Lower leg skin (tissue), 4 donors: ENCODE data around the gene SLC9A7. TPM values are rescaled to one million over a fixed set of nuclear protein-coding genes. Genes with fewer than 3 reads are reported as not detected.

Experiments
- DNase-seq, 2 donors: peaks; one replicate each; pipeline ENCODE4 v3.0.0-alpha.2; 2019; ENCODE audit warnings: low spot score in 2 of 2
- H3K4me3 ChIP-seq: fragments of 200-600 bp; sonication (generic); 2 replicates; pipeline ENCODE4 v1.5.1; 2017; ENCODE audit warnings: mild to moderate bottlenecking, low read depth; ENCODE audit not compliant: poor library complexity, severe bottlenecking
- POLR2A ChIP-seq, 2 donors: fragments of 450-650 bp; IDR thresholded peaks; one replicate each; pipeline ENCODE4 v1.6.1; 2016 to 2017; ENCODE audit warnings: antibody characterized with exemption in 2 of 2, mild to moderate bottlenecking in 1 of 2, moderate library complexity in 1 of 2
- WGBS, 2 donors: methylation state at CpG; one replicate each; pipeline ENCODE4 v1.1.5; 2018; 5-methylcytosine and 5-hydroxymethylcytosine counted together
- intact Hi-C: fragments of 100-400 bp; cut with DNase I; formaldehyde crosslinking; loops from one replicate; pipeline ENCODE4 v1.15.0; 2023; ENCODE audit warnings: low total_unique reads
- total RNA-seq, 4 donors: library from RNA; depleted of rRNA; stranded (reverse); fragments of >200 nt; gene quantifications; one replicate each; pipeline ENCODE4 v1.1.0, GENCODE V29; 2016
- TF ChIP-seq, protein P1 (sequence below), 3 donors: fragments of 450-650 bp; IDR thresholded peaks; one replicate each; pipeline ENCODE4 v1.5.1; 2016; ENCODE audit warnings: antibody characterized with exemption in 3 of 3, mild to moderate bottlenecking in 3 of 3, moderate library complexity in 2 of 3

The SLC9A7 gene
- total RNA-seq, 4 donors from 2014 or later = 3.6 to 10.0 (median 6.8) TPM

DNA sequence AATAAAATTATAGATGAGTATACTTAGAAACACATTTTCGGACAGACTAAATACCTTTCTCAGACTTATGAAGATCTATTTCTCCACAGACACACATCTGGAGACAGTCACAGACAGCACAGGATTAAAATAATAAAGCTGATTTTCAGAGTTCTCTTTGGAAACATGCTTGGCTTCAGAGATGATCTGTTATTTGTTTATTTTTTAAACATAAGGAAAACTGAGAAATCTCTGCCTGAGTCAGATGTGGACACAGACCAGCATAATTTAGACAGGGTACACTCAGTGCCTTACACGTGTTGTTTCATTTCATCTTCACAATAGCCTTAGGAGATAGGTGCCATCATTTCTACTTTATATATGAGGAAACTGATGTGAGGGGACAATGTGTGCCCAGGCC lies 92.1 kb downstream of the SLC9A7 start:
- no peak overlapping the region for H3K4me3 ChIP-seq
- DNase-seq = no peak
- intact Hi-C loops = no loop called here
- WGBS, 2 donors = 59 to 78% methylated on average over 2 of the region's 2 CpGs
- no peak for TF ChIP-seq POLR2A (IDR thresholded peaks at IDR 0.05)
- TF ChIP-seq, protein P1, sequence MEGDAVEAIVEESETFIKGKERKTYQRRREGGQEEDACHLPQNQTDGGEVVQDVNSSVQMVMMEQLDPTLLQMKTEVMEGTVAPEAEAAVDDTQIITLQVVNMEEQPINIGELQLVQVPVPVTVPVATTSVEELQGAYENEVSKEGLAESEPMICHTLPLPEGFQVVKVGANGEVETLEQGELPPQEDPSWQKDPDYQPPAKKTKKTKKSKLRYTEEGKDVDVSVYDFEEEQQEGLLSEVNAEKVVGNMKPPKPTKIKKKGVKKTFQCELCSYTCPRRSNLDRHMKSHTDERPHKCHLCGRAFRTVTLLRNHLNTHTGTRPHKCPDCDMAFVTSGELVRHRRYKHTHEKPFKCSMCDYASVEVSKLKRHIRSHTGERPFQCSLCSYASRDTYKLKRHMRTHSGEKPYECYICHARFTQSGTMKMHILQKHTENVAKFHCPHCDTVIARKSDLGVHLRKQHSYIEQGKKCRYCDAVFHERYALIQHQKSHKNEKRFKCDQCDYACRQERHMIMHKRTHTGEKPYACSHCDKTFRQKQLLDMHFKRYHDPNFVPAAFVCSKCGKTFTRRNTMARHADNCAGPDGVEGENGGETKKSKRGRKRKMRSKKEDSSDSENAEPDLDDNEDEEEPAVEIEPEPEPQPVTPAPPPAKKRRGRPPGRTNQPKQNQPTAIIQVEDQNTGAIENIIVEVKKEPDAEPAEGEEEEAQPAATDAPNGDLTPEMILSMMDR (IDR thresholded peaks at IDR 0.05) = no peak

DNA sequence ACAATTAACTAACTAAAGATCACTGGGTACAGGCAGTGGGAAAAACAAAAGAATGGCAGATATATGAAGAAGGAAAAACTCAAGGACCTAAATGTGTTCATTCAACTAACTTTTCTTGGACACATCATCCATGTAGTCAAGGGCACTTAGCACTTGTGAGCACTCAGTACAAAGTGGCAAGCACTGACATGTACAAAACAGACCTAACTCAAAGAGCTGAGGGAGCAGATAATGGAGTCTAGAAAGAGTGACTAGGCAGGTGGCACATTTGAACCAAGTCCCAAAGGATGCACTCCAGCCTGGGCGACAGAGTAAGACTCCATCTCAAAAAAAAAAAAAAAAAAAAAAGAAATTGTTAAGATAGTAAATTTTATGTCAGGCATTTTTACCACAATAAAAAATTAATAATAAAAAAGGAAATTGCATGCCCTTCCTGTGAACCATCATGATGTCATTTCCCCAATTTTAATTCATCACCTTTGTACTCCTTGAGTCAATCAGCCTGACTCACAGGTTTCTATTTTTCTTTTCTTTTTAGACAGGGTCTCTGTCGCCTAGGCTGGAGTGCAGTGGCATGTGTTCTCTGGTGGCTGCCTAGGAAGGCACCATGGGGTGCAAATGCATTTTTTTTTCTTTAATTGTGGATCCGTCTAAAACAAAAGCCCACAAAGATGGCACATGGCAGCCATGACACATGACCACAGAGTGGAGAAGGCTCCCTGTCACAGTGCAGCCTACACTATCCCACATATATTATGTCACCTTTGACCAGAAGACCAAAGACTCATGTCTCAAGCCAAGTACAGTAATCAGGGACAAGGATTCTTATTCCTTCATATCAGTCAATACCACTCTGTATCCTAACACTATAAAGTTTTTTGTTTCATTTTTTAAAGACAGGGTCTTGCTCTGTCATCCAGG lies 93.4 kb downstream of the SLC9A7 start:
- H3K4me3 ChIP-seq = no peak overlapping the region
- TF ChIP-seq, protein P1 (IDR thresholded peaks at IDR 0.05) = no peak
- intact Hi-C loops = no loop called here
- 62 to 65% methylated on average over 3 of the region's 3 CpGs for WGBS, 2 donors
- DNase-seq = no peak

DNA sequence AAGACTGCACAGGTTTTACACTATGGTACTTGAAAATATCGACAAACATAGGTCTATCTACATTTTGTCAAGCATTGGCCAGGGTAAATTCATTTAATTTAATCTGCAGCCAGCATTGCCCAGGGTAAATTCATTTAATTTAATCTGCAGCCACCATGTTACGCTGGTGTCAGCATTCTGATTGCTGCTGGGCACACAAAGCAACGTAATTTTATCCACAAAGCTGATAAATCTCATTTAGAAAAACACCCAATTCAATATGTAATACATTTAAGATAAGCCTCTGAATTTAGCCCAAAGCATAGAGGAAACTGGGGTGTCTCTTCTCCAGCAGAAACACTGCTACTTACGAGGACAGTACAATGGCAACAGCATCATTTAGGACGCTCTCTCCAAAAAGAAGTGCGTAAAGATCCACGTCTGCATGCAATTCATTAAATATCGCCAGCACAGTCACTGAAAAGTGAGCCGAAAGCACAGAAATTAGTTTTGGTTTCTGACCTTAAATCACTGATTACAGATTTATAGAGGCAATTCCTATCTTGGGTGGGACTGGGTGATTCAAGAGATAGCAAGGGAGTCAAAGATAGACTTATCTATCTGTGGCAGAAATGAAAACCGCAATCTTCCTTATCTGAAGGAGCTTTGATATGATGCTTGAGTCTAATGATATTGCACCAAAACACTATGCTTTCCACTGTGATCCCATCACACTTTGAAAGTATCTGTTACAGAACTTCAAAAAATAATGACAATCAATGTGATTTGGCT lies 96.5 kb downstream of the SLC9A7 start:
- DNase-seq = no peak
- WGBS, 2 donors = 84 to 94% methylated on average over 10 of the region's 10 CpGs
- intact Hi-C loops = no loop called here
- H3K4me3 ChIP-seq = no peak overlapping the region
- TF ChIP-seq, protein P1 (IDR thresholded peaks at IDR 0.05) = no peak
- TF ChIP-seq POLR2A (IDR thresholded peaks at IDR 0.05) = no peak

DNA sequence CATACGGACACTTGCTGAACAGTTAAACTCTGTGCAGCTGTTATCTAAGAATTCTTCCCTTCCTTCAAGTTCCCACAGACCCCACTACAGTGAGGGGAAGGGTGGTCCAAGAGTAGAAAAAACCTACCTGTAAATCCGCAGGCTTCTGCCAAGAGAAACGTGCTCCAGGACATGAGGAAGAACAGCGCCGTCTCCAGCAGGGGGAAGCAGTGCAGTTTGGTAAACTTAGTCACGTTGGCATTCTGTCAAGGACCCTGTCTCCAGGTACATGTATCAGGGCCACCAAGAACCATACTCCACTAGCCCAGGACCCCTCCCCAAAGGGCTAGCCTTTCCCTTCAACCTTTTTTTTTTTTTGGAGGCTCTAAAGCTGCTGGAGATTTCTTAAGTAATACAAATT lies 105.4 kb downstream of the SLC9A7 start:
- intact Hi-C loops = no loop called here
- 41 to 50% methylated on average over 6 of the region's 6 CpGs for WGBS, 2 donors
- no peak for DNase-seq

DNA sequence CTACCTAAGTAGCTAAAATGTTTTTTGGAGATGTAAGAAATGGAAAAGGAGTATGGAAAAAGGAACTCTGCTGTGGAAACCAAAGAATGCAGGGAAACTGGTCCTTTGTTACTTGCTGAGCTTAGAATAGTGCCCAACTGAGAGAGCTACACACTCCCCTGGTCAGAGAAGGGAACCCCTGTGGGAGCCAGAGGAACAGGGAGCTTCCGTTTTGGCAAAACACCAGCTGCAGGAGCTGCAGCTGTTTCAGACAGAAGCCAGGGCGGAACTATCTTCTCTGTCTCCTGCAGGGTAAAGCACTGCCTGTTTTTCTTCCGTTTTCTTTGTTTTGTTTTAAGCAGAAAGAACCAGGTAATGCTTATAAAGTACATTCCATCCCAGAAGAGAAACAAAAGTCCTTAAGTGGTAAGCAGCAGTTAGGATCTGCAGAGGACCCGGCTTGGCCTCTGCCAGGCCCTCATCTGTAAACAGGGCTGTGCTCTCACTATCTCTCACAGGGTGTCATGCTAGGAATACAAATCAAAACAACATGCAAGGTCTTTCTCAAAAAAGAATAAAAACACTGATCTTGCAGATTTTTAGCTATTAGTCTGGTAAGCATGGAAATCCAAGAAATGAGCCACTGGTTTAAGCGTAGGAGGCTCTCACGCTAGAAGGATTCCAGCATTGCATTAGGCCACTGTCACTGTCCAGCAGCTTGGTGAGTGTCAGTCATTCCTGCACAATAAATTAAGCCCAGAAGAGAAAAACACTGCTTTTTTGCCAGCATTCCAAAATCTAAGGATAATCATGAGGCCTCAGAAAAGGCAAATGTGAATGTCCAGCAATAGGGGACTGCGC lies 109.3 kb downstream of the SLC9A7 start:
- 41 to 63% methylated on average over 7 of the region's 7 CpGs for WGBS, 2 donors
- TF ChIP-seq, protein P1 (IDR thresholded peaks at IDR 0.05) = no peak
- no peak for TF ChIP-seq POLR2A (IDR thresholded peaks at IDR 0.05)
- H3K4me3 ChIP-seq = no peak overlapping the region
- DNase-seq = no peak
- intact Hi-C loops = no loop called here

More for the DNA sequence above, 105.4 kb downstream of the SLC9A7 start:
- no peak overlapping the region for H3K4me3 ChIP-seq
- TF ChIP-seq, protein P1 (IDR thresholded peaks at IDR 0.05) = no peak
